ENCODE data around the gene ITSN2.

The ITSN2 gene

DNA sequence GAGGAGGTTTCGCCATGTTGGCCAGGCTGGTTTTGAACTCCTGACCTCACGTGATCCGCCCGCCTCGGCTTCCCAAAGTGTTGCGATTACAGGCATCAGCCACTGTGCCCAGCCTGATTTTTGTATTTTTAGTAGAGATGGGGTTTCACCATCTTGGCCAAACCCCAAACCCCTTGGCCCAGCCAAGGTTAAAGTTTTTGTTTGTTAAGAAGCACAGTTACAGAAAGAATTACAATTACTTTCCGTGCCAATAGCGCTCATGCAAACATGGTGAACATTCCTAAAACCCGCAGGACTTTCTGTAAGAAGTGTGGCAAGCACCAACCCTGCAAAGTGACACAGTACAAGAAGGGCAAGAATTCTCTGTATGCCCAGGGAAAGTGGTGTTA, 26.1 kb downstream of the ITSN2 start:
- DNase-seq (ENCODE audit: low read depth), result no peak

DNA sequence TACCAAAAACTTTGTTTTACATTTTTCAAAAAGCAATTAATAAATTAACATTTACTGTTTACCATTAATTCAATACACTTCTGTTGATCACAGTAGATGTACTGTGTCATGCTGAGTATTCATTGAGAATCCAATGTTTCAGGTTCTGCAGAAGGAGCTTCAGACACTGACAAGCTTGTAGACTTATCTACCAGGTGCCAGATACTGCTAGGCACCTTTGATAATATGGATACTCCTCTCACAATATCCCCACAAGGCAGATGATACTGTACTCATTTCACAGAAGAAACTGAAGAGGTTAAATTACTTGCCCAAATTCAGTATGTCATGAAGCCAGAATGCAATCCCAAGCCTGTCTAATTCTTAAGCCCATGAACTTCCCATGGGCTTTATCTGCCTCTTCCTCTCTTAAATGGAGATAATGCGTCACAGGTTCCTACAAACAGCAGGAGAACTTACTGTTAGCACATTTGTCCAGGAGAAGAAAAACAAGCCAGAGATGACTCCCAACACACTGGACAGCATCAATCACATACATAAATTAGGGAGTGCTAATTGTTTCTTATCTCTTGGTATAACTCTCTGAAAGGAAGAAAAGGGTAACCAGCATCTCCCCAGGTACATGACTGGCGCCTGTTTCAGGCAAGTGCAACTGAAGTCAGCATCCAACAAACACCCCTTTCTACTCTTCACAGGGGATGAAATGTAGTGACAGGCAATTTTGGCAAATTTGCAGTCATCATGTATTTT, 27.4 kb downstream of the ITSN2 start:
- DNase-seq (ENCODE audit: low read depth), result no peak

DNA sequence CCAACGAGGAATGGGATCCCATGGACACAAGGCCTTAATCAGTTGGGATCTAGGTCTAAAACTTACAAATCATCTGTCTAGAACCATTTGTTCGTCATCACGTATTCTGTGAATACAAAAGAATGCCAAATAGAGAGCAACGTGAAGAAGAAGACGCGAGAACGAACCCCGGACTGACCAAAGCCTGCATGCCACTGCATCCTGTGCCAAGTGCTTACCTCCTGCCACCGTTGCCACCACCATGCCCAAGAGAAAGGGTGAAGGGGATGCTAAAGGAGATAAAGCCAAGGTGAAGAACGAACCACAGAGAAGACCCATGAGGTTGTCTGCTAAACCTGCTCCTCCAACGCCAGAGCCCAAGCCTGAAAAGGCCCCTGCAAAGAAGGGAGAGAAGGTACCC, 30.2 kb downstream of the ITSN2 start:
- DNase-seq (ENCODE audit: low read depth), result no peak

DNA sequence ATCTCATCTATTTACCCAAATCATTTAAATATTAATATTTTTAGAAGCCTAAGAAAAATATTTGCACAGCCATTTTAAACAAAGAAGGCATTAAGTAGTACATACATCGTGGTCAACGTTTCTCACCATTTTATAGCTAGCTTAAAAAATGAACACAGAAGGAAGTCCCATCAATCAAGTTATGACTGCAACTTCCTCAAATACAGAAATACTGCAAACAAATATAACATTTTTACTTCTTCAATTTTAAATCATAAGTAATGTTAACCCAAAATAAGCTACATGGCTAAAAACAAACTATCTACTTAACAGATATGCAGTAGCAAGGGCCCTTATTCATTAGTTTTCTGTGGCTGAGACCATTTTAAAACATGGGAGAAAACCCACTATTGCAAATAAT, 30.6 kb downstream of the ITSN2 start:
- no peak for DNase-seq (ENCODE audit: low read depth)

DNA sequence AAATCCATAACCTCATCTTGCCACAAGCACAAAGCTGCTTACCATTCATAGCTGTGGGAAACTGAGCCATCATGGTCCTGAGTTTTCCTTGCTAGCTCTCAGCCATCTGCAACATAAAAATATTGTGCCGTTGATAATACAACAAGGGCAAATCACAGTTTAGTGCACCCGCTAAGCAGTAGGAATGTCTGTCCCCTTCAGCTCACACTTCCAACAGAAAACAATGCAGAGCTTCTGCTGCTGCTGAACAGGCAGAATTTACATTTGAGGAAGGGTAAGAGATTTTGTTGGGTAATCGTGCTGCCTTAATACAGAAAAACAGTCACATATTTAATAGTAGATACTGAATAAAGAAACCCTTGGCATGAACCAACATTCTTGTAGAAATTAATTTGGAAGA, 32.3 kb downstream of the ITSN2 start:
- no peak for DNase-seq (ENCODE audit: low read depth)

DNA sequence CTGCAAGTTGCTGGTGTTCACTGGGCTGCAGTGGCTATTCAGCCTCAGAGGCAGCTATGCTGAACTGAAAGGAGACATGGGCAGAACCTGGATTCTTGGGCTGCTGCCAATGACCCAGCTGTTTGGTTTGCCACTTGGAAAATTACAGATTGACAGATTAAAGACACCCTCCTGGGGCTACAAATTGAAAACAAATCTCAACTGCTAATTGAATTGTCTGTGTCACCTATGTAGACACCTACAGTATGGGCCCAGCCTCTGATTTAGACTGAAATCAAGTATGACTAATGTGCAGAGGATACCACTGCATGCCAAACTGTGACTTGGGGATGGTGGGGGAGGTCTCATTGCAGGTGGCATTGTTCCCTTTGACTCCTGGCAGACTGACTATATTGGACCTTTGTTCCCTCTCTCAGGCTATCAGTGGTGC, 42.8 kb downstream of the ITSN2 start:
- DNase-seq (ENCODE audit: low read depth), result no peak

DNA sequence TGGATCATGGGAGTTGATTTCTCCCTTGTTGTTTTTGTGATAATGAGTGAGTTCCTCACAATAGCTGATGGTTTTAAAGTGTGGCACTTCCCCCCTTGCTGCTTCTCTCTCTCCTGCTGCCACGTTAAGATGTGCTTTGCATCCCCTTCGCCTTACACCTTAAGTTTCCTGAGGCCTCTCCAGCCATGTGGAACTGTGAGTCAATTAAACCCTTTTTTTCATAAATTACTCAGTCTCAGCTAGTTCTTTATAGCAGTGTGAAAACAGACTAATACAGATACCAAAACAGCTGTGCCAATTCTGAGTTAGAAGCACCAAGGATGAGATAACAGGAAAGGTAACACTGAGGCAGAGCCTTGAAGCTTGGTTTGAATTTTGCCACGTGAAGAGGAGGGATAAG, 44.7 kb downstream of the ITSN2 start:
- DNase-seq (ENCODE audit: low read depth), result no peak

DNA sequence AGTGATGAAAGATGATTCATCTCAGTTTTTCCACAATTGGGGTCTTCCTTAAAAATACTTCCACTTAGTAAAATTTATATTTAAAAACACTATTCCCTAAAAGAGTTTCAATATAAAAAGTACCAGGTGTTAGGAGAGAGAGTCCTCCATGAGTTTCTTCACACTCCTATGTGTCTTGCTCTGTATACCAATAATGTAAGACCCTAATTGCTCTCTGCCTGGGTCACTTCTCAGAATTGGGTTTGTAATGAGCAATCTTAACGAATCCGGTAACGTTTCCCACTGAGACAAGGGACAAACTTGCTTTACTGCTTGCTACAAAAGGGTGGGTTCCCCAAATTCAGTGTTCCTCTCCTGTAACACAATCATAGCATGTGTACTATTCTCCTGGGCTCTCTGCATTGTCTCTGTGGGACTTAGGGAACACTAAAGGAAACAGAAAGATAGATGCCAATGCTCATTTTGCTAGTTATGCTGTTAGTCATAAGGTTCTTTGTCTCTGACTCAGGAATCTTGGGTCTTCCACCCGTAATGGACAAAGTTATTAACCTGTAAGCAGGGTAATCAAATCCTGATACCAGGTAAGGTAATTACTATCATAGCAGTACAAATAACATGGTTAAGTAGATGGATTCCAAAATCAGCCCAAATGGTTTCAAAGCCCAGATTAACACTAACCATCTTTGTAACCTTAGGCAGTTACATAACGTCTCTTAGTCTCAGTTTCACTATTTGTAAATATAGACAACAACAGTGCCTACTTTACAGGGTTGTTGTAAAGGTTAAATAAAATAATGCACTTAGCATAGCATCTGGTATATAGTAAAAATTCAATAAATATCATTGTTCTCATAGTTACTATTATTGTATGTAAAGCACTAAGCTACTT, 46.3 kb downstream of the ITSN2 start:
- no peak for DNase-seq (ENCODE audit: low read depth)

DNA sequence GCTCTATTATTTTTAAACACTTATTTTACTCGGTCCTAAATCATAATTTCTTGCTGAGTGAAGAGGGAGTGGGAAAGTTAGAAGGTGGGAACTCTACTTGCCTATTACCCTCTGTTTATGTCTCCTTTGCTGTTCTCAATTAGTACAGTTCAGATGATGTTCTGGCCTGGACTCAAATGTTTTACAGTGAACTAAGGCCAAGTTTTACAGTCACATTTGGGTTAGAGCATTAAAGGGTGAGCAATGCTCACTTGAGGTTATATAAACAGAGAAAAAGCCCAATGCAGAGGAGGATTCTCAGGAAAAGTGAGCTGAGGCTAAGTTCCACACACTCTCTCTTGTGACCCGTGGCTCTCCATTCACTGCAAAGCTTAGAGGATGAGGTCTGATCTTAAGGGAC, 52.4 kb downstream of the ITSN2 start:
- no peak for DNase-seq (ENCODE audit: low read depth)

DNA sequence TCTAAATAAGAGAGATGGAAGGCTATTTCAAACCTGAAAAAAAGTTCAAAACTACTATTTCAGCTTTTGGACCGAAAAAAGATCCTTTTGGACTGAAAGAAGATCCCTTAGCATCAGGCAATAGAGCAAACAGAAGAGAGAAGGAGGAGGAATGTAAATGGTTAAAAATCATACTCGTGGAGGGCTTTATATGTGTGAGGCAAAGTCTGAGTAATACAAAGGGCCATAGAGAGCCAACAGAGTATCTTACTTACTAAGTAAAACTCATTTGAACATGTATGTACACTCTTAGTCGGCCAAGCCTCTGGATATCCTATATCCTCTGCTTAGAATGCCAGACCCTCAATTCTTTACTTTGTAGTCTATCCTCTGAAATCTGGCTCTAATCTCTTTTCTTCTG, 55.7 kb downstream of the ITSN2 start:
- no peak for DNase-seq (ENCODE audit: low read depth)

DNA sequence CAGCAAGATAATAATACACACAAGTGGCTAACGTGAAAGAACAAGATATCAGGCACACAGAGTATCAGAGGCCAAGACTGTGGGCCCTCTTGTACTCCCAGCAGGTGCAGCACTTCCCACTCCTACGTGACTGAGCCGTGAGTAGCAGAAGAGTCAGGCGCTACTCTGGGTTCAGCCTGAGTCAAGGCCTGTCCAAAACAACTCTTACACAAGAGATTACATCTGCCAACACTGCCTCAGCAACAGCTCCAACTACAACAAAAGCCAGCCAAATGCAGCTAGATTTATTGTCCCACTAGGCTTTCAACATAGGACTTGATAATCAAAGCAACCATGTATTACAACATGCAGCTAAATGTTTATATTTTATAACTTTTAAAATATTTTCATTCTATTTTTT, 56.2 kb downstream of the ITSN2 start:
- DNase-seq (ENCODE audit: low read depth), result no peak

DNA sequence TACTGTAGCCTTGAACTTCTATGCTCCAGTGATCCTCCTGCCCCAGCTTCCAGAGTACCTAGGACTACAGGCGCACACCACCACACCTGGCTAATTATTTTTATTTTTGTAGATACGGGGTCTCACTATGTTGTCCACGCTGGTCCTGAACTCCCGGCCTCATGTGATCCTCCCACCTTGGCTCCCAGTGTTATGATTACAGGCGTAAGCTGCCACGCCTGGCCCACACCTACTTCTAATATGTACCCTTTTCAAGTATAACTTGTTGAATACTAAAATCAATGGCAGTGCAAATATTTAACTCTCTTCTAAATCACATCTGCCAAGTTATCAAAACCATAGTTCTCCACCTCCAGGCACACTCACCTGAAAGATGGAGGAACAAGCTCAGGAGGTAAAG, 58.7 kb downstream of the ITSN2 start:
- DNase-seq (ENCODE audit: low read depth), result no peak

DNA sequence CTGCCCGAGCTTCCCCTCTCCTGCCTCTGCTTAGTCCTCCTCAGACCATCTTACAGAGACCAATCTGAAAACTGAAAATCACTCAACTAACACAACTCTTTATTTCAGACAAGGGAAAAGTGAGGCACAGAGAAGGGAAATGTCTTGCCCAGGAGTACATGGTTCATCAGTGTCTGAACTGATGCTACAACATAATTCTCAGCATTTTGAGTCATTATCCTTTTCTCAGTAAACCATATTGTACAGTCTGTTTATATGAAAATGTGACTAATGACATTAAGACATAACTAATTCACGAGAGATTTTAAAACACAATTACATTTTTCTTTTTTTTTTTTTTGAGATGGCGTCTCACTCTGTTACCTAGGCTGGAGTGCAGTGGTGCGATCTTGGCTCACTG, 62.7 kb downstream of the ITSN2 start:
- no peak for DNase-seq (ENCODE audit: low read depth)

DNA sequence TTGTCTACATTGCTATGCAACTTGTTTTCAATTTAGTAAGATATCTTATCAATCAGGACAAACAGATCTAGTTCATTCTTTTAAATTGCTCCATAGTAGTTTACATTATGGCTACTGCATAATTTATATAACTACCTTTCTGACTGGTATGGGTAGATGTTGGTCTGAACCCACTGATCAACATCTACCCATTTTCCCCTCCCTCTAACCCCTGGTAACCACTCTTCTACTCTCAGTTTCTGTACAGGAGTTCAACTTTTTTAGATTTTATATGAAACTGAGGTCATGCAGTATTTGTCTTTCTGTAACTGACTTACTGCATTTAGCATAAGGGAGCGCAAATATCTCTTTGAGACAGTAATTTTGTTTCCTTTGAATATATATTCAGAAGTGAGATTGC, 73.2 kb downstream of the ITSN2 start:
- no peak for DNase-seq (ENCODE audit: low read depth)

DNA sequence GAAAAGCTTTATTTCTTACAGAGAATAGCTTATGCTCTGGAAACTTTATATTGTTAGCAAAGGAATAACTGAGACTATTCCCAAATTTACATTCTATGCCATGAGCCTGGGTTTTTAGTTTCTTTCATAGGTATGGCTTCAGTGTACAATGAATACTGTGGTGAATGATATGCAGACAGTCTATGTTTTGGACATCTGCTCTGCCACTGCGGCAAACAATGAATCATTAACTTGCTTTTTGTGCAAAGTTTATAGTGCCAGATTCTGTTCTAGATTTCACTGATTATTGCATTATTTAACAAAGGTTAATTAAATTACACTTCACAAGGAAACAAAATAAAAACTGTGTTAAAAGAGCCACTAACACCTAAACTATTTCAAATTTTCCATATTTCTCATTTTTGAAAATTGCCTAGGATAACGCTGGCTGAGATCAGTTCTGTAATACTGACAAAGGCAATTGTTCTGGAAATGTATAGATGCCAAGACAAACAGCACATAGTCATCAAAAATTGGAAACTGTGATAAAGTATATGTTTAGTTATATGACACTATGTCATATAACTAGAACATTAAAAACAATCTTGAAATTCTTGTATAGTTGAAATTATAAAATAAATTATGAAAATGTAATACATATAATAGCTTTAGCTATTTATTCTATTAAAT, 74.7 kb downstream of the ITSN2 start:
- DNase-seq (ENCODE audit: low read depth), result no peak

DNA sequence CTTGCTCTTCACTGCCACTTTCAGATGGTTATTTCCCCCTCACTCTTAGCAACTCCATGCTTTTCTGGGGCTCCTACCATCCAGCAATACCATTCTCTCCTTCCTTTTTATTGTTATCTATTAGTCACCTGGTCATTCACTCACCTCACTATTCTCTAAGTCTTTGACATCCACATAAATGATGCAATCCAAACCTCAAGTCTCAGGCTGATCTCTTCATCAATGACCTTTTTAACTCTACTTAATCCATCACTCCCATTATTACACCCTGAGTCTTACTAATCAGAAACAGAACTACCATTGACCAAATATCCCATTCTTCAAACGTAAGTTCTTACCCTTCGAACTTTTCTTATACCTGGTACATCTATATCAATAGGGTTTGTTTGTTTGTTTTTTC, 79.7 kb downstream of the ITSN2 start:
- DNase-seq (ENCODE audit: low read depth), result no peak

DNA sequence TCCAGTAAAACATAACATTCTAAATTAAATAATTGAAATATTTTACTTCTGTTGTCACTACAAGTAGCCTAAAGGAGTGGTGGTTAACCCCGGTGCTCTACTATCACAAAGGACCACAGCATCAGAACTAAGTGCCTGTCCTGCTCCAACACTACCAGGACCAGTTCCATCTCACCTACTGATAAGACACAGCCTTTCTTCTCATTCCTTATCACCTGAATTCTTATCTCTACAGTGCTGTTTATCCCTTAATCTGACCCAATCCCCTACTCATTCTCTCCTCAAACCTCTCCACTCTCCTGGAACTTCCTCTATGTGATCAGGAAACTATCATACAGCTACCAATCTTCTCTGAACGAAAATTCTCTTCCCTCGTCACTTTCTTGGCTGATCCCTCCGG, 80.2 kb downstream of the ITSN2 start:
- no peak for DNase-seq (ENCODE audit: low read depth)

DNA sequence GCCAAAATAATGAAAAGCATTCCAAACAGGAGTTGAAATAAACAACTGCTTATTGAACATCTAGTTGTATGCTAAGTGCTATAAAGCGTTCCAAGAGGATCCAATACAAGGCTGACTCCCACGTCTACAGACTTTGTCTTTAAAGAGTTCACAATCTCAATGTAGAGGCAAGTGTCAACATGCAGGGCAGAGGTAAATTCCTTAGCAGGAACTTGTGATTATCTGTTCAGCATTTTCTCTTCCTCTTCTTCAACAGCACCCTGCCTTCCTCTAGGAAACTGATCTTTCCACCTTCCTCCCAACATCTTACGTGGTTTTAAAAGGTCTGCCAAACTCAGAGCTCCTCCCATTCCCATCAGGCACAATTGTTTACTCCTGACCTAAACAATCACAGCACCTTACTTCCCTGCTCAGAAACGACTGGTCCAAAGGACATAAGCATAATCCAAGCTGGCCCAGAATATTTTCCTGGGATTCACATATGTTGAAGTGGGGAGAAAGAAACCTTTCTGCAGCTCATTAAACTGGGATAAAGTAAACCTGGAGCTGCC, 83.9 kb downstream of the ITSN2 start:
- DNase-seq (ENCODE audit: low read depth), result no peak

DNA sequence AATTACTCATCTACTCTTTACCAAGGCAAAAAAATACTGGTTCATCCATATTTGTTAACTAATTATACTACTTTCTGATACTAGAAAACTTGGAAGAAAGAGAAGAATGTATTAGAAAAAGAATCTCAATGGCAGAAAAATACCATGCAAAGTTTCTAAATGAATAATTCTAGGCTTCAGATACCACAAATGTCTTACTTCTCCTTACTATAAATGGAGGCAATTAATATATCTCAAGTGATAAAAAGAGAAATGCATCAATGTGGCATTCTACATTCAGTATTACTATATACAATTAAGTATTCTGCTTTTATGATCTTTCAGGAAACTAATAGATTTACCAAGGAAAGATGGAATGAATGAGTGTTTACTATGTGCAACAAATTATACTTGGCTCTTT, 85.5 kb downstream of the ITSN2 start:
- DNase-seq (ENCODE audit: low read depth), result no peak

DNA sequence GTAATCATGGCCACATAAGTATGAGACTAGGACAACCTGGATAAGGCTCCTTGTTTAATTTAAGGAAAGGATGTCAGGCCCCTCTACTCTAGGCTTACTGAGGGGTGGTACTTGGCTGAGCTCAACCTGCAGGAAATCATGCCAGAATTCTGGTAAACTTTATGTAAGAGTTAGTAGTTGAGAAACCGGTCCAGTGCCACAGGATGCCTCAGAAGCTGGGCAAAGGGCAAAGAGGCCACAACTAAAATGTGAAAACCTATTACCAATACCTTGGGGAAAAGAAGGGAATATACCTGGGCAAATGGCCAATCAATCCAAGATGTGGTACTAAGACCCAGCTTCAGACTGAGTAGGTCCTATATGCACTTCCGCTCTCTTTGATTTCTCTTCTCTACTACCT, 86.7 kb downstream of the ITSN2 start:
- no peak for DNase-seq (ENCODE audit: low read depth)

DNA sequence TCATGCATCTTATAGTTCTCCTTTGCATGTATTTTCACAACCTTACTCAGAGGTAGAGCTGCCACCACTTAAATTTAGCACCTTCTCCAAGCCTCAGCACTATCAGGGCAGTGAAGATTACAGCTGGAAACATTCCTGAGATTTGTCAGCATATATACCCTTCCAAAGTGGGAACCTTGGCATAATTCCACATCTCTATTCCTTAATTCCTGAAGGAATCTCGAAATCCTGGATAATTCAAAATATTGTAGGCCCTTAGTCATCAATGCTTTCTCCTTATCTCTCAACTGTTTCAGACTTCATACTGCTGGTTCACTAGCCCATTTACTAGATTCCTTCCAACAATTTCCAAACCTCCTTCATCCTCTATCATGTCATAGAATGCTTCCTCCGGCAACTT, 87.4 kb downstream of the ITSN2 start:
- no peak for DNase-seq (ENCODE audit: low read depth)

DNA sequence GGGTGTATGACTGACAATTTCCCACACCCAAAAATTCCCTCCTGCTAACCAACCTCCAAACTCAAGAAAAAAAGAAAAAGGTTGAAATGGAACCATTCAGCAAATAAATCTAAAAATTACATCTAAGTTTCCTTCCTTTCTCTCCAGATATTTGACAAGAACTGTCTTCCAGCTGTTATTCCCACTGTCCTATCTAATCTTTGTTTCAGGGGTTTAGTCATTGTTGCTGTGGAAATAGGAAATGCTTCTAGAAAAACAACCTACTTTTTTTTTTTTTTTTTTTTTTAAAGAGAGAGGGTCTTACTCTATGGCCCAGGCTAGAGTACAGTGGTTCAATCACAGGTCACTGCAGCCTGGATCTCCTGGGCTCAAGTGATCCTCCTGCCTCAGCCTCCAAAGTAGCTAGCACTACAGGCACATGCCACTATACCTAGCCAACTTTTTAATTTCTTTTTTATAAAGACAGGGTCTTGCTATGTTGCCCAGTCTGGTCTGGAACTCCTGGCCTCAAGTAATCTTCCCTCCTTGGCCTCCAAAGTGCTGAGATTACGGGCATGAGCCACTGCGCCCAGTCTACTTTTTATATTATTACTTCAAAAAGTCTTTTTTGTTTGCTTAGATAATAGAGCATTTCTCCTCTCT, 88.1 kb downstream of the ITSN2 start:
- no peak for DNase-seq (ENCODE audit: low read depth)

Data from stimulated activated CD8-positive, alpha-beta memory T cell treated with anti-CD3 and anti-CD28 coated beads, Interleukin-15, amount 100 ng/mL, for 1 hour (primary cell).